Psoas muscle (tissue), 8 donors: ENCODE data around the gene DUSP16. TPM values are rescaled to one million over a fixed set of nuclear protein-coding genes. Genes with fewer than 3 reads are reported as not detected.

Experiments used
- ATAC-seq, 4 donors: fragments of 200-7000 bp; cut with Tn5 transposase; one replicate each; pipeline ENCODE4 v1.9.1; 2020; ENCODE audit warnings: moderate library complexity in 3 of 4, mild to moderate bottlenecking in 2 of 4
- DNase-seq, 2 donors: peaks; one replicate each; pipeline ENCODE4 v3.0.0-alpha.2; 2020
- H3K27ac ChIP-seq: fragments of 200-600 bp; one replicate; pipeline ENCODE4 v1.8.0; 2022
- H3K27me3 ChIP-seq, 3 donors: fragments of 200-600 bp in 1 of 3; one replicate each; pipeline versions ENCODE4 v1.6.1 to v1.8.0; 2013 to 2022; ENCODE audit warnings: low read length in 2 of 3, mild to moderate bottlenecking in 2 of 3, moderate library complexity in 1 of 3; ENCODE audit not compliant: insufficient read depth in 3 of 3
- H3K36me3 ChIP-seq, 2 donors: fragments of 200-600 bp in 1 of 2; one replicate each; pipeline versions ENCODE4 v1.6.1 to v1.8.0; 2013 to 2022; ENCODE audit warnings: low read depth in 1 of 2, mild to moderate bottlenecking in 1 of 2, moderate library complexity in 1 of 2; ENCODE audit not compliant: insufficient read depth in 1 of 2
- H3K4me1 ChIP-seq: fragments of 200-600 bp; one replicate; pipeline ENCODE4 v1.8.0; 2022
- H3K4me3 ChIP-seq: fragments of 200-600 bp; one replicate; pipeline ENCODE4 v1.8.0; 2022; ENCODE audit warnings: mild to moderate bottlenecking
- H3K9me3 ChIP-seq: fragments of 200-600 bp; one replicate; pipeline ENCODE4 v1.8.0; 2022
- CTCF ChIP-seq: fragments of 200-600 bp; IDR thresholded peaks from one replicate; pipeline ENCODE4 v1.8.0; 2022; ENCODE audit warnings: antibody characterized with exemption
- WGBS, 3 donors: extraction: QIAGEN DNeasy Blood & Tissue Kit; methylation state at CpG; one replicate each; pipeline versions ENCODE4 v1.1.6 to v1.1.7; 2013; 5-methylcytosine and 5-hydroxymethylcytosine counted together
- intact Hi-C, 2 donors: fragments of 100-400 bp; cut with DNase I; formaldehyde crosslinking; loops; one replicate each; pipeline versions ENCODE4 v1.11.0 to v1.14.2; 2022
- polyA plus RNA-seq, 3 donors: library from polyadenylated mRNA; stranded (reverse); fragments of 200-250 nt; gene quantifications; one replicate each; pipeline ENCODE4 v1.2.3, GENCODE V29; 2013
- total RNA-seq, 4 donors: library from RNA; stranded (reverse); fragmentation: NEBNext Ultra II Directional in 2 of 4; extraction: Animal tissue kit (Norgen Biotek cat#: 25700) in 2 of 4; gene quantifications; one replicate each; pipeline versions ENCODE4 v1.2.1 to v1.2.4, GENCODE V29; 2021 to 2023
- donor health status: healthy with polysubstance abuse.
- donor health status: DM: no; HTN: no; CAD: no; lungs with moderate emphysema.
- donor health status: Bipolar disorder and iron deficiency.
- donor health status: healthy.
- donor health status: DM: yes; HTN: yes; CAD: no.
- donor health status: DM: no; HTN: no; CAD: no.
- donor health status: DM: no; HTN: no; CAD: no.
- donor health status: DM: yes; HTN: yes; CAD: no.

Gene DUSP16
- total and polyA plus RNA-seq, 7 donors, result 3.3 to 23.8 (median 14.2) TPM

GRCh38 chr12:12445882-12446181 lies 116.8 kb downstream of the DUSP16 start:
- TF ChIP-seq CTCF, result no peak
- H3K4me3 ChIP-seq, result no peak overlapping the region
- 97 to 99% (median 97%) methylated on average over 2 of the region's 2 CpGs for WGBS, 3 donors
- intact Hi-C loops, result no loop called here
- H3K4me1 ChIP-seq, result peaks cover 26% of the 10 kb centered on the region
- DNase-seq, result no peak
- no peaks in the 10 kb centered on the region for H3K36me3 ChIP-seq
- no peaks in the 10 kb centered on the region for H3K27me3 ChIP-seq
- ATAC-seq, result no peak
- H3K9me3 ChIP-seq, result no peaks in the 10 kb centered on the region
- no peak overlapping the region for H3K27ac ChIP-seq

GRCh38 chr12:12445165-12445881 lies 117.3 kb downstream of the DUSP16 start:
- TF ChIP-seq CTCF, result no peak
- ATAC-seq, result no peak

GRCh38 chr12:12443431-12443878 lies 119.2 kb downstream of the DUSP16 start:
- Histone ChIP-seq H3K4me3 (no peak overlapping the region), H3K27ac (peak overlapping the region; percentile 59), H3K27me3 (no peaks in the 10 kb centered on the region), H3K9me3 (no peaks in the 10 kb centered on the region), H3K36me3 (no peaks in the 10 kb centered on the region), H3K4me1 (peaks cover 26% of the 10 kb centered on the region)
- WGBS, 3 donors, result 10 to 15% (median 11%) methylated on average over 5 of the region's 5 CpGs
- peak; percentile 29 to 60 for DNase-seq
- TF ChIP-seq CTCF, result no peak
- ATAC-seq, result peak; percentile 32 to 64 (median 49)
- intact Hi-C loops, result no loop called here

More at GRCh38 chr12:12445165-12445881, 117.3 kb downstream of the DUSP16 start:
- Histone ChIP-seq H3K36me3 (no peaks in the 10 kb centered on the region), H3K27ac (no peak overlapping the region), H3K9me3 (no peaks in the 10 kb centered on the region), H3K27me3 (no peaks in the 10 kb centered on the region), H3K4me3 (no peak overlapping the region), H3K4me1 (peaks cover 26% of the 10 kb centered on the region)
- DNase-seq, result no peak
- WGBS, 3 donors, result 91 to 96% (median 96%) methylated on average over 4 of the region's 4 CpGs
- intact Hi-C loops, result no loop called here

- Histone ChIP-seq H3K4me3 (no peak overlapping the region), H3K9me3 (no peaks in the 10 kb centered on the region), H3K36me3 (no peaks in the 10 kb centered on the region), H3K27me3 (no peaks in the 10 kb centered on the region), H3K27ac (peak overlapping the region; percentile 59), H3K4me1 (peaks cover 26% of the 10 kb centered on the region)
- ATAC-seq (peak; percentile 27 to 68 (median 64)), DNase-seq (no peak)
- intact Hi-C loops, result no loop called here
- TF ChIP-seq CTCF, result no peak
- 32 to 54% (median 33%) methylated on average over 5 of the region's 5 CpGs for WGBS, 3 donors
Observed at GRCh38 chr12:12442548-12443071, 120.1 kb downstream of the DUSP16 start.
